GM18499 (cell line): Measurements from ENCODE around the gene CDH23.

Experiments
- ATAC-seq: cut with Tn5 transposase; IDR thresholded peaks from one replicate; pipeline ENCODE4 v1.9.1; 2021; ENCODE audit warnings: moderate number of reproducible peaks; ENCODE audit not compliant: insufficient read depth, unreplicated experiment

Gene CDH23

DNA sequence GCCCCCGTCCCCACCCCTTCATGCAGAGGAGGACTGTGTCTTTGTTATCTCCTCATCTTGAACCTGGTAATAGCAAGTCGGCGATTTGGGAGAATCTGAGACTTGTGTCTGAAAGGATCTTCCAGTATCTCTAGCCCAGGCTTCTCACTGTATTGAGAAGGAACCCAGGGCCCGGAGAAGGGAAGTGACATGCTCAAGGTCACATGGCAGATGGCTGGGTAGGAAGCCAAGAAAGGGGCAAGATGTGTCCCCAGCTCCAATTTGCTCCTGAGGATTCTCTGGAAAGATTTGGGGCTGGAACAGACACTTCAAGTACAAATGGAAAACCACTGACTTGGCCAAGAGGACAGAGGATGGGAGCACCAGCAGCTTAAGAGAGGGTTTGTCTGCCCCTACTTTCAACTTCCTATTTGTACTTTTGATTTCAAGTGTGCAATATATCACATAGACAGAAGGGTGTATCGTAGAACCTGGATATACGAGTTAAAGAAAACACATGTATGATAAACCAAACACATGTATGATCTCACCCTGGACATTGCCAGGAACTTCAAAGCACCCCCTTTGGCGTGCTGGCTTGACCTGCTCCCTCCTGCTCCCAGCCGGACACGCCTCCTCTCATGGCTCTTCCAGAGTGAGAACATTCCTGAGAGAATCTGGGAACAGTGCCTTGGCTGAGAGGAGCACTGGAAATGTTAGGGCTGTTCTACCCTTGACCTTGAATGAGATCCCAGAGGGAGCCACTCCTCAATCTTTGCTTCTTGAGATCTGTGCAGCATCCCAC lies 79.7 kb downstream of the CDH23 start:
- ATAC-seq = no peak

- ATAC-seq = no peak
Measured at GRCh38 chr10:71478173-71478572, 81.5 kb downstream of the CDH23 start.

DNA sequence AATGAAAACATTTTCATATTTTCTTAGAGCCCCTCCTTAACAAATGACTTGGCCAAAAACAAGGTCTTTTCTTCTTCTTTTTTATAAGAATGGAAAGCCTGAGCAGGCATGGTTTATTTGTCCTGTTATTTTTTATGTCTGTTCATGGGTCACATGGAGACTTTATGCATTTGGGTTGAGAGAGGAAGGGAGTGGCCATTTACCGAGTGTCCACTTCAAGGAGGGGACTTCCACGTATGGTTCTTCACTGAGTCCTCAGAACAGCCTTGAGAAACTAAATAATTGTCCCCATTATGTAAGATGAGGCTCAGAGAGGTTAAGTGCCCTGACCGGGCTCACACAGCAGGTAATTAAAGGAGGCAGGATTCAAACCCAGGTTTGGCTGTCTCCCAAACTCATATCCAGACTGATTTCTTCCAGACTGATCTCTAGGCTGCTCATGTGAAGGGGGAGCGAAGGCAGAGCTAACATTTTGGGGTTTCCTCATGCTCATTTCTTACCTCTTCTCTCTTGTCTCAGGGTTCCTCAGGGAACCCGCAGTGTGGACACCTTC lies 82.2 kb downstream of the CDH23 start:
- no peak for ATAC-seq

DNA sequence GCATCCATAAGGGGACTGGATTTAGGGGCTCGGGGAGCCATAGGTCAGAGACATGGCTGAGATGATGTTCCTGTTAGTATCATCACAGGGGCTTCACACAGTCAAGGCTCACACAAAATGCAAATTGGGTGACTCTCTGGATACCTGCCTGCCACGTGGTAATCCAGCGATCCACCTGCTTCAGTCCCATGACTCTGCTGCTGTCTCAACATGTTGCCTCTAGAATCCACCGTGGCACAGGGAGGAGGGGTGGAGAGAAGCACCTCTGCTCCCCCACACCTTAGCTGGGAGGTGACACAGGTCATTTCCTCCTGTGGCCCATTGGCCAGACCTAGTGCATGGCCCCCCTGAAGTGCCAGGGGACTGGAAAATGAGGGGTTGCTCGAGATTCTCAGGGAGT lies 83.1 kb downstream of the CDH23 start:
- ATAC-seq = no peak

- ATAC-seq = no peak
Measured at GRCh38 chr10:71480662-71481061, 83.9 kb downstream of the CDH23 start.

GRCh38 chr10:71481746-71482410 lies 85.2 kb downstream of the CDH23 start:
- no peak for ATAC-seq

- no peak for ATAC-seq
Measured at GRCh38 chr10:71482620-71483019, 85.9 kb downstream of the CDH23 start.

GRCh38 chr10:71483135-71483534 lies 86.4 kb downstream of the CDH23 start:
- no peak for ATAC-seq

GRCh38 chr10:71483885-71484751 lies 87.4 kb downstream of the CDH23 start:
- no peak for ATAC-seq

- ATAC-seq = no peak
Measured at GRCh38 chr10:71486484-71487114, 89.9 kb downstream of the CDH23 start.

GRCh38 chr10:71487726-71488125 lies 91.0 kb downstream of the CDH23 start:
- no peak for ATAC-seq

DNA sequence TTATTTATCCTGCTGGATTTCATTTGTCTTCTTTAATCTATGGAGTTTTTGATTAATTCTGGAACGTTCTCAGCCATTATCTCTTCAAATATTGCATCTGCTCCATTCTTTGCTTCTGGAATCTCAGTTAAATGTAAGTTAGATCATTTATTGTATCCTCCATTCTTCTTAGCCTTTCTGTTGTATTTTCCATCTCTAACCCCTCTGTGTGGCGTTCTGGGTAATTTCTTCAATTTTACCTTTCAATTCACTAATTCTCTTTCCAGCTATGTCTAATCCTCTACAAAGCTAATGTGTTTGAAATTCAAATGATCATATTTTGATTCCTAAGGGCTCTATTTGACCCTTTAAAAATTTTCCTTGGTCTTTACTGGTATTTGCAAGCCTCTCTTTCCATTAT lies 92.4 kb downstream of the CDH23 start:
- ATAC-seq = no peak

- ATAC-seq = no peak
Measured at GRCh38 chr10:71492872-71493271, 96.2 kb downstream of the CDH23 start.

- ATAC-seq = no peak
Measured at GRCh38 chr10:71493741-71494140, 97.0 kb downstream of the CDH23 start.

GRCh38 chr10:71494476-71494875 lies 97.8 kb downstream of the CDH23 start:
- no peak for ATAC-seq

GRCh38 chr10:71494980-71495381 lies 98.3 kb downstream of the CDH23 start:
- ATAC-seq = no peak

GRCh38 chr10:71496927-71497762 lies 100.4 kb downstream of the CDH23 start:
- ATAC-seq = no peak

DNA sequence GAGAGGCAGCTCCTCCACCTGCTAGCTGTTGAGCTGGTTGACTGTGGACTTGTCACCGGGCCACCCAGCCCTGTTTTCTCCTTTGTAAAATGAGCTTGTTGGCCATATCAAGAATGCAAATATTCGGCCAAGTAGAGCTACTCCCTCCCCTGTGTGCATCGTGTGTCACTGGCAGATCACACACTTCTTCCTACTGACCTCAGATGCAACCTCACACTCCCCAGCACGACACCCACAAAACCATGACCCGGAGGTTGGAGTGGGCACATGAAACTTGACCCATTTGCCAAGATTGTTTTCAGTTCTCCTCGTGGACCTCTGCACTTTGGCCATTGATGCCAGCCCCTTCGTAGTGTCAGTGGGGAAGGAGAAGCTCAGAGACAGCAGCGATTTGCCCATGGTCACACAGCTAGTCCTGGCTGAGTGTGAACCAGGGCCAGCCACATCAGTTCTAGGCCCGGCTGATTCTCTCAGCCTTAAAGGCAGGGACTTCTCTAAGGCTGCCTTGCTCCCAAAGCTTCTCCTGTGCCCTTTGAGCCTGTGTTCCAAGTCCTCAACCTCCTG lies 101.1 kb downstream of the CDH23 start:
- ATAC-seq = no peak

DNA sequence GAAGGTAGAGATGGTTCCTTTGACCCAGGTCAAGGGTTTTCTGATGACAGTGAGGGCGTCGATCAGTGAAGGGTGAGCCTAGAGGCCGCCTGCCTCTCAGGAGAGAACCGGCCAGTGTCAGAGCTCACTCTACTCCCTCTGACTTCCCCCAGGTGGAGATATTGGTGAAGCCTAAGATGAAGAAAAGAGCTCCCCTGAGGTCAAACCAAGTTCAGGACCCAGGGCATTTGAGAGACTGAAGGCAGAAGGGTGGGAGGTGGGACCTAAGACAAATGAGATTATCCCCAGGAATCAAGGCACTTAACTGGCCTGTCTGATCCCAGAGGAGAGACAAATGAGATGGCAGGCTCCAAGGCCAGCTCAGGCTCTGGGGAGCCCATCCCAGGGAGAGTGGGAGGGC lies 104.7 kb downstream of the CDH23 start:
- no peak for ATAC-seq
